T-helper 22 cell (primary cell): ENCODE measurements around the gene ADAMTSL2.

Experiments used
- DNase-seq: peaks from one replicate; pipeline ENCODE4 v3.0.0-alpha.2; 2020; ENCODE audit warnings: low read depth

The ADAMTSL2 gene

DNA sequence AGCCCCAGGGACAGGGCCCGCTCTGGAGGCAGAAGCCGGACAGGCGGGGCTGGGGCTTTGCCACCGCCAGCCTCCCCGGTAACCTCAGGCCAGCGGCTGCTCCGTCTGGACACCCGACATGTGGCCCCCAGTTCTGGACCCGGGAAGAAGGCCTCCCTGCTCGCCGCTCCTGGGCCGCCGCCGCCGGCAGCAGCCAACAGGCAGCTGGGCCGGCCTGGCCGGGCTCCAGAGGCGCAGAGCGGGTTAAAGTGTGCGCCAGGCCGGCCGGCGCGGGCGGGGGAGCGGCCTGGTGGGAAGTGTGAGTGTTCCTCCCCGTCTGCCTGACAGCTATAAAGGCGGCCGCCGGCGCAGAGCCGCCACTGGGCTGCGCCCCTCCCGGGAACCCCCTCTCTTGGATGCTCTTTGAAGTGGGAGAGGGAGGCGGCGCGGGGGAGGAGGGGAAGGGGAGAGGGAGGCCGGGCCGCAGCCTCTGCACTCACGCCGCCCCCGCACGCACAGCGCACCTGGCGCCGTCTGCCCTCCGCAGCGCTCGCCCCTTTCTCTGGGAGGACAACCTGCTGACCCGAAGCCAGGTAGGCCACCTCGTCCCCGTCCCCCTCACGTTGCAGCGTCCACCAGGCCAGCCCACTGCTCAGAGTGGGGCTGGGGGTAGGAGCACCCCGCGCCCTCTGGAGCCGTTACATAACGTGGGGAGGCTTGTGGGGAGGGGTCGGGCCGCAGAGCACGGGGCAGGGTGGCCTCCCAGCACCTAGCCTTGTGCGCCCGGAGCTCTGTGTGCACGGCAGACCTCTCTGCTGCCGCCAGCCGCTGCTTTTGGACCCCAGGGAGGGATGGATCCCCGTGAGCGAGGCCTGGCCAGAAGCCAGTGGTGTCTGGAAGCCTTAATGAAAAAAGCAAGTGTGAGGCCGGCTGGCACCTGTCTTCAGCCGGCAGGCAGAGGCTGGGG is at the start of gene ADAMTSL2:
TSS of gene ADAMTSL2 (plus strand) at position 359 of the 946 bp plus-strand sequence. CDS start 2,009 bp downstream, outside the sequence.
- no peak for DNase-seq

DNA sequence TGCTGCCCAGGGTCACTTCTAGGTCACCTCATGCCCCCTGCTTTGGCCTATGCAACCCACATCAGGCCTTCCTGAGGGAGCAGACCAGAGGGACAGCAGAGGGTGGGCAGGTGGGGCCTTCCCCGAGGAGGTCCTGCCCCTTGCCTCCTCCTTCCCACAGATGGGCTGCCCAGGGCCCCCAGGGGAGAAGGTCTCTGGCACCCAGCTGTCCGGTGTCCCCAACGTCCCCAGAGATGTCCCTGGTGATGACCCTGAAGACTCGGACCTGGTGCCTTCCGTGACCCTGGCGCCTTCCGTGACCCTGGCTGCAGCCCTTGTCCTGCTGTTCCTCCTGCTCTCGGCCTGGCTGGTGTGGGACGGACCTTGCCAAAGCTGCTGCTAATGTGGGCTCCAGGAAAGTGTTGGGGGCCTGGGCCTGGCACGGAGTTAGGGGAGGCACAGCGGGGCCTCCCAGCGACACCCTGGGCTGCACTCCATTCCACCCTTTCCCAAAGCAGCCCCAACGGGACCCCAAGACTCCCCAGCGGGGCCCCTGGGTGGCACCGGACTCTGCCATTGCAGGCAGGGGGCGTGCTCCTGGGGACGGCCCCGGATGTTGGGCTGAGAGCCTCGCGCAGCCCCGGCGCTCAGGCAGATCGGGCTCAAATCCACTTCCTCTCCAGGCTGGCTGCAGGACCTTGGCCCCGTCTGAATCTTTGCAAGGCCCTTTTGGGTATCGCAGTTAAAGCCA is 48.8 kb upstream of the ADAMTSL2 start:
- no peak for DNase-seq

DNA sequence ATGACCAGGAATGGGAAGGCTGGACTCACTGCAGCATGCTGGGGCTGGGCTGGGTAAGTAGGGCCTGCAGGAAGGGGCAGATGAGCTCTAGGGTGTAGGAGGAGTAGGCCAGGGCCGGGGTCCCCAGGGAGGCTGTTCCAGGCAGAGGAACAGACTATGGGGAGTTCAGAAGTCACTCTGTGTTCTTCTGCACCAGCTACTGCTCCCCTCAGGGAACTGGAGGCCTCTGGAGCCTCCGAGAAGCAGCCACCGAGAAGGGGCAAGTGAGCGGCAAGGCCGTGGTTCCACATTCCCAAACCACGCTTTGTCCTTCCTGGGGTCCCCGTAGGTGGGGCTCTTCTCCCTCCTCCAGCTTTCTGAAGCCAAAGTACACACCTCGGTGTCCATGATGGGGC is 47.2 kb upstream of the ADAMTSL2 start:
- no peak for DNase-seq

DNA sequence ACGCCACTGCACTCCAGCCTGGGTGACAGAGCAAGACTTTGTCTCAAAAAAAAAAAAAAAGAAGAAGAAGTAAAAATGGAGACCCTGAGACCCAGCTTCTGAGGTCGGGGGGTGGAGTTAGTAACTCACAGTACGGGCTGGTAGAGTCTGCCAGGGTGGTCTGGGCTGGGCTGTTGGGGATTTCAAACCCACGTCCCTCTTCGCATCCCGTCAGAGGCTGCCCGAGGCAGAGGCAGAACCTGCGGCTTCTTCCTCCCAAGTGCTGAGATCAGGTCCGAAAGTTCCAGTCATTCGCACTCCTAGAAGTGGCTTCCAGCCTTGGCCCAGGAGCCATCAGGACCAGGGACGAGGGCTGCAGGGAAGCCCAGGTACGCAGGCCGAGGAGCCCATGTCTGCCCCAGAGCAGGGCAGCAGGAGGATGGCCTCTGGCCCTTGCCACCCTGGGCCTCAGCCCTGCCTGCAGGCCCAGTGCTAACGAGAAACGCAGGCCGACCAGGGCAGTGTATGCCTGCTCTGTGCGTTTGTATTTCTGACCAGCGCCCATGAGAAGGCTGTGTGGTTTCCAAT is 45.7 kb upstream of the ADAMTSL2 start:
- DNase-seq = no peak

GRCh38 chr9:133489253-133490190 is 45.0 kb upstream of the ADAMTSL2 start:
- no peak for DNase-seq

- DNase-seq = no peak
These were observed 44.3 kb upstream of the ADAMTSL2 start for GRCh38 chr9:133490201-133490681.

DNA sequence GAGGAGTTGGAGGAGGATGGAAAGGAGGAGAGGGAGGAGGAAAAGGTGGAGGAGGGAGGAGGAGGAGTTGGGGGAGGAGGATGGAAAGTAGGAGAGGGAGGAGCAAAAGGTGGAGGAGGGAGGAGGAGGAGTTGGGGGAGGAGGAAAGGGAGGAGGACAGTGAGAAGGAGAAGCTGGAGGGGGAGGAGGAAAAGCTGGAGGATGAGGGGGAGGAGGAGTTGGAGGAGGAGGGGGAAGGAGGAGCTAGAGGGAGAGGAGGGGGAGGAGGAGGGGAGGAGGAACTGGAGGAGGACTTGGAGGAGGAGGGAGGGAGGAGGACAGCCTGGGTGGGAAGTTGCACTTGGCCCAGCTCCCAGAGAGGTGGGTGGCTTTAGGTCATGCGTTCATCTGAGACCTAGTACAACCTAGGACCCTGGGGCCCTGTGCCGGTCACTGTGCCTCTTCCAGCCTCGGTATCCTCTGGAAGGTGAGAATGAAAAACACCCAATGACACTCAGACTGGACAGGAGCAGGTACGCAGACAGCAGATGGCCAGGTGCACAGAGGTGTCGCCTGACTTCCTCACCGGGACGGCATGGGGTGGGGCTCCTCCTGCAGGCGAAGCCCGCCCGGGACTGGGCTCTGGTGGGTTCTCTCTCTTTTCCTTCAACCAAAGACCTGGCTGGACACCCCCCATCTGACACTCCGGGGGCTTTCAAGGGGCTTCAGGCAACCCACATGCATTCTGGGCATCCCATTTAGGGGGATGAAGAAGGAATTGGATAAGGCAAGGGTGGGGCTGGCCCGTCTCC is 43.4 kb upstream of the ADAMTSL2 start:
- DNase-seq = no peak

DNA sequence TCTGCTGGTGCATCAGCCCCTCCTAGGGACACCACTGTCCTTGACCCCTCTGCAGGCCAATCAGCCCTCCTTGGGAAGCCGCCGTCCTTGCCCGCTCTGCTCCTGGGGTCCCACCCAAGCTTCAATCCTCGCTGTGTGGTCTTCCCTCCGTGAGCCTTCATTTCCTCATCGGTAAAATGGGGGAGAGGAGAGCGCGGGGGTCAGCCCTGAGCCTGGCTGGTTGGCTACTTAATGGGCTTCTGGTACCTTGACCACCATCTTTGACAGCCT is 42.9 kb upstream of the ADAMTSL2 start:
- DNase-seq = no peak

DNA sequence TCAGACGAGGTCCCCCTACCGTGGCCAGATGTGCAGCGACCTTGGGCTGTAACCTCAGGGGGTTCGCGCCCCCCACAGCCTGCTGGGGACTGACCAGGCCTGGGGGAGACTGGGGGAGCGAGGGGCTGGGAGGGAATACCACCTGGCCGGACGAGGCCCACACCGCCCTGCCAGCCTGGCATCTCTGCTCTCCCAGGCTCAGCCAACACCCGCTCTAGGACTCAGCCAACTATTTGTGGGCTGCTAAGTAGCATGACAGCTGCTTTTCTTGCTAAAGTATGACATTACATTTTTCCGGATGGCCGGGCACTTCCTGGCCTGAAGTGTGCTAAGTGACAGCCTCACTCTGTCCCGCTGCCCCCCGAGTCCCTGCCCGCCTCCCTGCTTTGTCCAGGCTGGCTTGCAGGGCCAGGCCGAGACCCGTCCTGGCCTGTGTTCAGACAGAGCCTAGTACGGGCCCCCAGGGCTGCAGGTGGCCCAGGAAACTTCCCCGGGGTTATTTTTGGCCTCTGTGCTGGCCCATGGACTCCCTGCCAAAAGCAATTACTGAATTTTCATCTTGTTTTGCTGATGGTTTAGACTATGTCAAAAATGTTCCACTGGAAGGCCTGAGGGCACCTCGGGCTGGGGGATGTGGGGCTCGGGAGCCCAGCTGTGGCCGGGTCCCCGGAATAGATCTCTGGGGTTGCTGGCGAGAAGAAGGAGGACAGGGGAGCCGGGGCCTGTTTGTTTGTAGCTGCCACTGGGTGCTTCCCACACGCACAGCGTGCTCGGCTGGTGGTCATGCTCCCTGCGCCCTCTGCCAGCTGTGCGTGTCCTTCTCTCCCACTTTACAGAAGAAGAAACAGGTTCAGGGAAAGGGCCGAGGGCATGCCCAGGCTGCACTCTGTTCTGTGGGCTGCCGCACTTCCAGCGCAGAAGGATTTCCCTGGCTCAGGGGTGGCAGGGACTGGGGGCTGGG is 42.2 kb upstream of the ADAMTSL2 start:
- DNase-seq = no peak

DNA sequence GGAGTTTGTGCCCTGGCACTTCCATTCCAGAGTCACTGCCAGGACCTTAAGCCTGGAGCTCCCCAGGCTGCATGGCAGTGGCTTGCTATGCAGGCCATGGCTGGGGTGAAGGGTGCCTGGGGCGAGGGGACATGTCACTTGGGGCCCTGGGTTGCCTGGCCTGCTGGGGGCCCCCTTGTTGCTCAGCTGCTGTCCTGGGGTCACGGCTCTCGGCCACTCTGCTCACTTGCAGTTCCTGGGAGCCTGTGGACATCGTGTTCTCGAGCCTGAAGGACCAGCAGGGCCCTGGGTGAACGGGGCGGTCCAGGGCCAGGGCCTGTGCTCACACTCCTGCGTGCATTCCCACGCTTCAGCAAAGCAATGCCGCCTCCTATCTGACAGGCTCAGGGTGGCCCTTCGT is 41.1 kb upstream of the ADAMTSL2 start:
- DNase-seq = no peak

GRCh38 chr9:133493845-133494540 is 40.5 kb upstream of the ADAMTSL2 start:
- DNase-seq = no peak

DNA sequence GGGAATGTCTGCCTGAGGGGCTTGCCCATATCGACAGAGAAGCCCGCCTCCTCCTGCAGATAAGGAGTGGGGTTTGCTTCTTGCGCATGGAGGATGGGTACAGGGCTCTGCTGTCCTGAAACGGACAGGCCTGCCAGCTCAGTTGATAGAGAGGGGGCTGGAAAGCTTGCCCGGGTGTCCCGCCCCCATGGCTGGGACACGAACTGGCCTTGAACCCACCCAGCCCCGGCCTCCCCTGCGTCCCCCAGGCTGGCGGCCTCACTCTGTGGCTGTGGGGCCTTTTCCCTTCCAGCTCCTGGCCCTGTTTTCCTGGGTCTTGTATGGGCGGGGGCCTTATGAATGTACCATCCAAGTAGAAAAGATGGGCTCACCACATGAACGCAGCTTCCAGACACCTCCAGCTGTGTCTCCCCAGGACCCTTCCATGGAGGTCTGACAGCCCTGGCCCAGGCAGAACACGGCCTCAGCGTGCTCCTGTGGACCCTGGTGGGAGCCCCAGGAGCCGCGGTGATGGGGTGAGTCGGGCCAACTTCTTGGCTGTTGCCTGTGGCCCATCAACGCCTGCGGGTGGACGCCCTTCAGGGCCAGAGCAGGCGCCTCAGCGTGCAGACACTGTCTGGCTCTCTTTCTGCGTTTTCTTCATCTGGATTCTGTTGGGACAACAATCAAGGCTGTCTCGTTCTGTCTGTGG is 39.7 kb upstream of the ADAMTSL2 start:
- no peak for DNase-seq

DNA sequence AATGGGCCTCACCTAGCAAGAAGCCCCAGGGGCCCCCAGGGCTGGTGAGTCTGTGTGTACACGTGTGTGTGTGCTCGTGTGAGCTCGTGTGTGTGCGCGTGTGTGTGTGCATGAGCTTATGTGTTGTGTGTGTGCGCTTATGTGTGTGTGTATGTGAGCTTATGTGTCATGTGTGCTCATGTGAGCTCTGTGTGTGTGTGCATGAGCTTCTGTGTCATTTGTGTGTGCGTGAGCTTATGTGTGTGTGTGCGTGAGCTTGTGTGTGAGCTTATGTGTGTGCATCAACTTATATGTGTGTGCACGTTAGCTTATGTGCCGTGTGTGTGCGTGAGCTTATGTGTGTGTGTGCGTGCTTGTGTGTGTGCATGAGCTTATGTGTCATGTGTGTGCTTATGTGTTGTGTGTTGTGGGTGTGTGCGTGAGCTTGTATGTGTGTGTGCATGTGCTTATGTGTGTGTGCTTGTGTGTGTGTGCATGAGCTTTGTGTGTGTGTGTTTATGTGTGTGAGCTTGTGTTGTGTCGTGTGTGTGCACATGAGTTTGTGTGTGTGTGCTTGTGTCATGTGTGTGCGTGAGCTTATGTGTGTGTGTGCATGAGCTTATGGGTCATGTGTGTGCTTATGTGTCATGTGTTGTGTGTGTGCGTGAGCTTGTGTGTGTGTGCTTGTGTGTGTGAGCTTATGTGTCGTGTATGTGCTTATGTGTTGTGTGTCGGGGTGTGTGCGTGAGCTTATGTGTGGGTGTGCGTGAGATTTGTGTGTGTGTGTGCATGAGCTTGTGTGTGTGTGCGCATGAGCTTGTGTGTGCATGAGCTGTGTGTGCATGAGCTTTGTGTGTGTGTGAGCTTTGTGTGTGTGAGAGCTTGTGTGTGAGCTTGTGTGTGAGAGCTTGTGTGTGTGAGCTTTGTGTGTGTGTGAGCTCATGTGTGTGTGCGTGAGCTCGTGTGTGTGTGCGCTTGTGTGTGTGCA is 38.9 kb upstream of the ADAMTSL2 start:
- no peak for DNase-seq

- no peak for DNase-seq
These were observed 37.4 kb upstream of the ADAMTSL2 start for GRCh38 chr9:133496861-133497842.

GRCh38 chr9:133499132-133499891 is 35.2 kb upstream of the ADAMTSL2 start:
- DNase-seq = no peak
